HepG2 (cell line): ENCODE data around the gene JPT1. TPM values are rescaled to one million over a fixed set of nuclear protein-coding genes. Genes with fewer than 3 reads are reported as not detected.
A peak's percentile ranks its signal among the peaks of the same experiment; 100 is the strongest.

Experiments
- ATF1 ChIP-seq: IDR thresholded peaks from 2 replicates; pipeline ENCODE4 v1.6.1; 2016; ENCODE audit warnings: mild to moderate bottlenecking, control low read depth
- CEBPG ChIP-seq: IDR thresholded peaks from 2 replicates; pipeline ENCODE4 v1.6.1; 2016
- EEA1 ChIP-seq: sonication (generic); formaldehyde crosslinking; IDR thresholded peaks from 2 replicates; pipeline ENCODE4 v1.5.1; 2020; ENCODE audit warnings: mild to moderate bottlenecking, missing genetic modification reagents, borderline replicate concordance
- GFI1 ChIP-seq: sonication (generic); formaldehyde crosslinking; IDR thresholded peaks from 2 replicates; pipeline ENCODE4 v1.5.0; 2020; ENCODE audit warnings: missing genetic modification reagents, mild to moderate bottlenecking, borderline replicate concordance
- NFKBIZ ChIP-seq: IDR thresholded peaks from 2 replicates; pipeline ENCODE4 v1.6.1; 2018; ENCODE audit warnings: missing genetic modification reagents, missing compliant biosample characterization
- NR2C2 ChIP-seq: sonication (generic); formaldehyde crosslinking; IDR thresholded peaks from 2 replicates; pipeline ENCODE4 v1.4.0; 2020; ENCODE audit warnings: missing genetic modification reagents, mild to moderate bottlenecking, moderate library complexity, borderline replicate concordance
- RFX5 ChIP-seq: IDR thresholded peaks from 2 replicates; pipeline ENCODE4 v1.6.1; 2011; ENCODE audit warnings: low read depth, low read length, improper control_type of control experiment
- SMAD3 ChIP-seq: sonication (generic); formaldehyde crosslinking; IDR thresholded peaks from 2 replicates; pipeline ENCODE4 v1.4.0; 2020; ENCODE audit warnings: missing genetic modification reagents
- SOX5 ChIP-seq: IDR thresholded peaks from 2 replicates; pipeline ENCODE4 v1.6.1; 2016; ENCODE audit warnings: borderline replicate concordance
- TEAD3 ChIP-seq: optimal IDR thresholded peaks from 2 replicates; pipeline ENCODE3; 2016; ENCODE audit warnings: borderline replicate concordance
- ZFP62 ChIP-seq: sonication (generic); formaldehyde crosslinking; IDR thresholded peaks from 2 replicates; pipeline ENCODE4 v1.4.0; 2020; ENCODE audit warnings: missing genetic modification reagents
- ZNF30 ChIP-seq: sonication (generic); formaldehyde crosslinking; IDR thresholded peaks from 2 replicates; pipeline ENCODE4 v1.5.0; 2020; ENCODE audit warnings: mild to moderate bottlenecking, missing genetic modification reagents
- ZNF383 ChIP-seq: sonication (generic); formaldehyde crosslinking; IDR thresholded peaks from 2 replicates; pipeline ENCODE4 v1.4.0; 2020; ENCODE audit warnings: missing genetic modification reagents, mild to moderate bottlenecking, borderline replicate concordance
- ZNF501 ChIP-seq: sonication (generic); formaldehyde crosslinking; IDR thresholded peaks from 2 replicates; pipeline ENCODE4 v1.5.1; 2020; ENCODE audit warnings: mild to moderate bottlenecking, moderate library complexity, missing genetic modification reagents
- polyA plus RNA-seq, 8 experiments: library from polyadenylated mRNA; depleted of rRNA in 3 of 8; stranded (reverse) in 7 of 8; unstranded in 1 of 8; fragments of >200 nt; fragmentation: Illumina TruSeq in 4 of 8; extraction: Trizol in 4 of 8; gene quantifications; 2 replicates each; pipeline versions ENCODE4 v1.2.1 to v1.2.3, GENCODE V29; 2011 to 2016; ENCODE audit warnings: low read depth in 4 of 8, missing spikeins in 1 of 8, mixed read lengths in 1 of 8; ENCODE audit not compliant: insufficient read depth in 1 of 8
- total RNA-seq, 5 experiments: library from RNA; depleted of rRNA; stranded (reverse); fragments of >200 nt; fragmentation: Illumina TruSeq; extraction: Trizol; gene quantifications; 2 replicates each; pipeline ENCODE4 v1.2.3, GENCODE V29; 2016; ENCODE audit warnings: low read depth in 1 of 5
- TF ChIP-seq, protein P1 (sequence below): sonication (generic); formaldehyde crosslinking; IDR thresholded peaks from 2 replicates; pipeline ENCODE4 v1.5.0; 2020; ENCODE audit warnings: mild to moderate bottlenecking, missing genetic modification reagents, borderline replicate concordance
- TF ChIP-seq, protein P2 (sequence below): IDR thresholded peaks from 2 replicates; pipeline ENCODE4 v1.6.1; 2016
- TF ChIP-seq, protein P3 (sequence below): sonication (generic); formaldehyde crosslinking; IDR thresholded peaks from 2 replicates; pipeline ENCODE4 v1.4.0; 2020; ENCODE audit warnings: mild to moderate bottlenecking, missing genetic modification reagents, borderline replicate concordance

Gene JPT1
- total and polyA plus RNA-seq, 2 of the 13 experiments (the other 11 are each of a cell fraction or from before 2014, with no cell fraction given): 43.3 to 256 TPM

DNA sequence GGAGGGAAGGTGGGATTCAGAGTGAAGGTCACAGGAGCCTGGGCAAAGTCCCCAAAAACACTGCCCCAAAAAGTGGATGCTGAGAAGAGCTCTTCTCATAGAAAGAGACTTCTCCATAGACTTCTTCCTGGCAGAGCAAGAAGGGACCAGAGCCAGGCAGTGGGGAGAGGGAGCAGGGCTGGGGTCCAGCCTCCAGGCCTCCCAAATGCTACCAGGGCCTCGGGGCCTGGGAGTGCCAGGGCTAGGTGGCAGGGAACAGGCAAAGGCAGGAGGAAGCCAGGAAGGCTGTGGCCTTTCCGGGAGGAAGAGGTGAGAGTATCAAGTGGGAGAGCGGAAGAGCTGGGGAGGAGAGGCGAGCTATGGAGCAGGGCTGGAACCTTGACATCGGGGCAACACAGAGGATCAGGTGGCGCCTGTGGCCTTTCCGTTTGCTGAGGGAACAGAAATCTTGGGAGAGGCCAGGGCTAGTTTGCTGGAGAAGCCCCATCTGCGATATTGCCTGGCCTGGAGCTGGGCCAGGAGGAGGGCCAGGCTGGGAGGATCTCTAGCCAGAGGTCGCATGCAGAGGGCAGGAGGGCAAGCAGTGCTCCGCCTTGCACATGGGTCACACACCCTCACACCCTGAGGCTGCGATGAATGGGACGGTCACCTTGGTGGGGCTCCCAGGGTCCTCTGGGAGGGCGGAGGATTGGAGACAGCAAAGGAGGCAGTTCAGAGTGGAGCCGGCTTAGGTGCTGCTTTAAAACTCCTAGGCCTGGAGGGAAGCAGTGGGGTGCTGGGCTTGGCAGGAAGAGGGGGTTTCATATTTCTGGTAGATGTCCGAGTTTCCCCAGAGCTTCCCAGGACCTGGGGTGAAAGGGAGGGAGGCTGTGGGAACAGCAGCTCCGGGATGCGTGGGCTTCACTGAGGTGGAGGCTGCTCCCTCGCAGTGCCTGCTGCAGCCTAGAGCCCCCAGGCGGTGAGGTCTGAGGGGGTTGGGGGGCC is 63.1 kb downstream of the JPT1 start (continued):
- TF ChIP-seq, protein P1, sequence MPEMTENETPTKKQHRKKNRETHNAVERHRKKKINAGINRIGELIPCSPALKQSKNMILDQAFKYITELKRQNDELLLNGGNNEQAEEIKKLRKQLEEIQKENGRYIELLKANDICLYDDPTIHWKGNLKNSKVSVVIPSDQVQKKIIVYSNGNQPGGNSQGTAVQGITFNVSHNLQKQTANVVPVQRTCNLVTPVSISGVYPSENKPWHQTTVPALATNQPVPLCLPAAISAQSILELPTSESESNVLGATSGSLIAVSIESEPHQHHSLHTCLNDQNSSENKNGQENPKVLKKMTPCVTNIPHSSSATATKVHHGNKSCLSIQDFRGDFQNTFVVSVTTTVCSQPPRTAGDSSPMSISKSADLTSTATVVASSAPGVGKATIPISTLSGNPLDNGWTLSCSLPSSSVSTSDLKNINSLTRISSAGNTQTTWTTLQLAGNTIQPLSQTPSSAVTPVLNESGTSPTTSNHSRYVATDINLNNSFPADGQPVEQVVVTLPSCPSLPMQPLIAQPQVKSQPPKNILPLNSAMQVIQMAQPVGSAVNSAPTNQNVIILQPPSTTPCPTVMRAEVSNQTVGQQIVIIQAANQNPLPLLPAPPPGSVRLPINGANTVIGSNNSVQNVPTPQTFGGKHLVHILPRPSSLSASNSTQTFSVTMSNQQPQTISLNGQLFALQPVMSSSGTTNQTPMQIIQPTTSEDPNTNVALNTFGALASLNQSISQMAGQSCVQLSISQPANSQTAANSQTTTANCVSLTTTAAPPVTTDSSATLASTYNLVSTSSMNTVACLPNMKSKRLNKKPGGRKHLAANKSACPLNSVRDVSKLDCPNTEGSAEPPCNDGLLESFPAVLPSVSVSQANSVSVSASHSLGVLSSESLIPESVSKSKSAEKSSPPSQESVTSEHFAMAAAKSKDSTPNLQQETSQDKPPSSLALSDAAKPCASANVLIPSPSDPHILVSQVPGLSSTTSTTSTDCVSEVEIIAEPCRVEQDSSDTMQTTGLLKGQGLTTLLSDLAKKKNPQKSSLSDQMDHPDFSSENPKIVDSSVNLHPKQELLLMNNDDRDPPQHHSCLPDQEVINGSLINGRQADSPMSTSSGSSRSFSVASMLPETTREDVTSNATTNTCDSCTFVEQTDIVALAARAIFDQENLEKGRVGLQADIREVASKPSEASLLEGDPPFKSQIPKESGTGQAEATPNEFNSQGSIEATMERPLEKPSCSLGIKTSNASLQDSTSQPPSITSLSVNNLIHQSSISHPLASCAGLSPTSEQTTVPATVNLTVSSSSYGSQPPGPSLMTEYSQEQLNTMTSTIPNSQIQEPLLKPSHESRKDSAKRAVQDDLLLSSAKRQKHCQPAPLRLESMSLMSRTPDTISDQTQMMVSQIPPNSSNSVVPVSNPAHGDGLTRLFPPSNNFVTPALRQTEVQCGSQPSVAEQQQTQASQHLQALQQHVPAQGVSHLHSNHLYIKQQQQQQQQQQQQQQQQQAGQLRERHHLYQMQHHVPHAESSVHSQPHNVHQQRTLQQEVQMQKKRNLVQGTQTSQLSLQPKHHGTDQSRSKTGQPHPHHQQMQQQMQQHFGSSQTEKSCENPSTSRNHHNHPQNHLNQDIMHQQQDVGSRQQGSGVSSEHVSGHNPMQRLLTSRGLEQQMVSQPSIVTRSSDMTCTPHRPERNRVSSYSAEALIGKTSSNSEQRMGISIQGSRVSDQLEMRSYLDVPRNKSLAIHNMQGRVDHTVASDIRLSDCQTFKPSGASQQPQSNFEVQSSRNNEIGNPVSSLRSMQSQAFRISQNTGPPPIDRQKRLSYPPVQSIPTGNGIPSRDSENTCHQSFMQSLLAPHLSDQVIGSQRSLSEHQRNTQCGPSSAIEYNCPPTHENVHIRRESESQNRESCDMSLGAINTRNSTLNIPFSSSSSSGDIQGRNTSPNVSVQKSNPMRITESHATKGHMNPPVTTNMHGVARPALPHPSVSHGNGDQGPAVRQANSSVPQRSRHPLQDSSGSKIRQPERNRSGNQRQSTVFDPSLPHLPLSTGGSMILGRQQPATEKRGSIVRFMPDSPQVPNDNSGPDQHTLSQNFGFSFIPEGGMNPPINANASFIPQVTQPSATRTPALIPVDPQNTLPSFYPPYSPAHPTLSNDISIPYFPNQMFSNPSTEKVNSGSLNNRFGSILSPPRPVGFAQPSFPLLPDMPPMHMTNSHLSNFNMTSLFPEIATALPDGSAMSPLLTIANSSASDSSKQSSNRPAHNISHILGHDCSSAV (CRISPR knock-in tag): no peak
- TF ChIP-seq ZNF383 (CRISPR knock-in tag) (0 out of 2 replicates have a peak, but pooled peaks have one; percentile 75), CEBPG (CRISPR knock-in tag) (peak; percentile 34; the same call in 1 of the 2 replicates), NFKBIZ (CRISPR knock-in tag) (peak; percentile 22; the same call in 1 of the 2 replicates), EEA1 (CRISPR knock-in tag) (0 out of 2 replicates have a peak, but pooled peaks have one; percentile 46), TEAD3 (CRISPR knock-in tag) (peak; percentile 36), SOX5 (peak; percentile 65), ZNF501 (0 out of 2 replicates have a peak, but pooled peaks have one; percentile 32), RFX5 (0 out of 2 replicates have a peak, but pooled peaks have one; percentile 11), NR2C2 (CRISPR knock-in tag) (peak; percentile 81; the same call in 1 of the 2 replicates), ZNF30 (CRISPR knock-in tag) (no peak), ZFP62 (CRISPR knock-in tag) (no peak), ATF1 (CRISPR knock-in tag) (no peak), SMAD3 (CRISPR knock-in tag) (peak; percentile 79; the same call in 1 of the 2 replicates), GFI1 (CRISPR knock-in tag) (peak; percentile 95)
- TF ChIP-seq, protein P2, sequence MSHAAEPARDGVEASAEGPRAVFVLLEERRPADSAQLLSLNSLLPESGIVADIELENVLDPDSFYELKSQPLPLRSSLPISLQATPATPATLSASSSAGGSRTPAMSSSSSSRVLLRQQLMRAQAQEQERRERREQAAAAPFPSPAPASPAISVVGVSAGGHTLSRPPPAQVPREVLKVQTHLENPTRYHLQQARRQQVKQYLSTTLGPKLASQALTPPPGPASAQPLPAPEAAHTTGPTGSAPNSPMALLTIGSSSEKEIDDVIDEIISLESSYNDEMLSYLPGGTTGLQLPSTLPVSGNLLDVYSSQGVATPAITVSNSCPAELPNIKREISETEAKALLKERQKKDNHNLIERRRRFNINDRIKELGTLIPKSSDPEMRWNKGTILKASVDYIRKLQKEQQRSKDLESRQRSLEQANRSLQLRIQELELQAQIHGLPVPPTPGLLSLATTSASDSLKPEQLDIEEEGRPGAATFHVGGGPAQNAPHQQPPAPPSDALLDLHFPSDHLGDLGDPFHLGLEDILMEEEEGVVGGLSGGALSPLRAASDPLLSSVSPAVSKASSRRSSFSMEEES (CRISPR knock-in tag): peak; percentile 75
- TF ChIP-seq, protein P3, sequence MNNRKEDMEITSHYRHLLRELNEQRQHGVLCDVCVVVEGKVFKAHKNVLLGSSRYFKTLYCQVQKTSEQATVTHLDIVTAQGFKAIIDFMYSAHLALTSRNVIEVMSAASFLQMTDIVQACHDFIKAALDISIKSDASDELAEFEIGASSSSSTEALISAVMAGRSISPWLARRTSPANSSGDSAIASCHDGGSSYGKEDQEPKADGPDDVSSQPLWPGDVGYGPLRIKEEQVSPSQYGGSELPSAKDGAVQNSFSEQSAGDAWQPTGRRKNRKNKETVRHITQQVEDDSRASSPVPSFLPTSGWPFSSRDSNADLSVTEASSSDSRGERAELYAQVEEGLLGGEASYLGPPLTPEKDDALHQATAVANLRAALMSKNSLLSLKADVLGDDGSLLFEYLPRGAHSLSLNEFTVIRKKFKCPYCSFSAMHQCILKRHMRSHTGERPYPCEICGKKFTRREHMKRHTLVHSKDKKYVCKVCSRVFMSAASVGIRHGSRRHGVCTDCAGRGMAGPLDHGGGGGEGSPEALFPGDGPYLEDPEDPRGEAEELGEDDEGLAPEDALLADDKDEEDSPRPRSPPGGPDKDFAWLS (CRISPR knock-in tag): peak; percentile 19; the same call in 1 of the 2 replicates
